CD14-positive monocyte (primary cell): ENCODE results near the gene CFAP92. TPM values are rescaled to one million over a fixed set of nuclear protein-coding genes. Genes with fewer than 3 reads are reported as not detected.
A peak's percentile ranks its signal among the peaks of the same experiment; 100 is the strongest.

ENCODE experiments used
- DNase-seq, 3 donors: peaks; one replicate each; pipeline ENCODE4 v3.0.0-alpha.2; 2011 to 2022
- H2AFZ ChIP-seq: 2 replicates; pipeline ENCODE4 v1.6.0; 2012; ENCODE audit warnings: mild to moderate bottlenecking, low read depth, low read length, inconsistent platforms; ENCODE audit not compliant: insufficient read depth, poor library complexity, severe bottlenecking
- H3K27ac ChIP-seq, 2 donors: 1 replicate in 1 of 2; 2 replicates in 1 of 2; pipeline ENCODE4 v1.5.1; 2012 to 2013; ENCODE audit warnings: low read length in 2 of 2, control low read depth in 1 of 2, inconsistent platforms in 1 of 2, low read depth in 1 of 2, mild to moderate bottlenecking in 1 of 2
- H3K27me3 ChIP-seq, 2 donors: one replicate each; pipeline versions ENCODE4 v1.6.0 to v1.6.1; 2011 to 2013; ENCODE audit warnings: low read length in 2 of 2; ENCODE audit not compliant: control insufficient read depth in 2 of 2, insufficient read depth in 2 of 2
- H3K36me3 ChIP-seq, 2 donors: replicated peaks in 1 of 2; 1 replicate in 1 of 2; 2 replicates in 1 of 2; pipeline versions ENCODE4 v1.5.1 to v1.6.1; 2012 to 2013; ENCODE audit warnings: low read length in 2 of 2, control low read depth in 1 of 2, inconsistent platforms in 1 of 2, mild to moderate bottlenecking in 1 of 2; ENCODE audit not compliant: insufficient read depth in 2 of 2, control insufficient read depth in 1 of 2
- H3K4me1 ChIP-seq, 2 donors: 1 replicate in 1 of 2; 2 replicates in 1 of 2; pipeline versions ENCODE4 v1.5.1 to v1.6.1; 2012 to 2013; ENCODE audit warnings: low read length in 2 of 2, control low read depth in 1 of 2, inconsistent platforms in 1 of 2, mild to moderate bottlenecking in 1 of 2, moderate library complexity in 1 of 2; ENCODE audit not compliant: insufficient read depth in 2 of 2, control insufficient read depth in 1 of 2
- H3K4me2 ChIP-seq: replicated peaks from 2 replicates; pipeline ENCODE3; 2012; ENCODE audit warnings: low read length, moderate library complexity, mild to moderate bottlenecking; ENCODE audit not compliant: poor library complexity, severe bottlenecking; ENCODE audit errors: extremely low read depth
- H3K4me3 ChIP-seq, 3 experiments: fragments of 200-600 bp in 1 of 3; sonication (generic) in 1 of 3; replicated peaks in 1 of 3; 1 replicate in 2 of 3; 2 replicates in 1 of 3; pipeline ENCODE4 v1.5.1; 2011 to 2013; ENCODE audit warnings: low read length in 3 of 3, mild to moderate bottlenecking in 3 of 3, control low read depth in 2 of 3, low read depth in 2 of 3, inconsistent platforms in 1 of 3, moderate library complexity in 1 of 3
- H3K79me2 ChIP-seq: 2 replicates; pipeline ENCODE4 v1.6.0; 2012; ENCODE audit warnings: mild to moderate bottlenecking, control low read depth, inconsistent platforms, low read length, moderate library complexity; ENCODE audit not compliant: insufficient read depth
- H3K9ac ChIP-seq: 2 replicates; pipeline ENCODE4 v1.6.0; 2017; ENCODE audit warnings: low read length, mild to moderate bottlenecking; ENCODE audit not compliant: insufficient read depth, poor library complexity, severe bottlenecking
- H3K9me3 ChIP-seq, 2 donors: replicated peaks in 1 of 2; 1 replicate in 1 of 2; 2 replicates in 1 of 2; pipeline versions ENCODE4 v1.5.1 to v1.6.1; 2012 to 2013; ENCODE audit warnings: low read length in 2 of 2, control low read depth in 1 of 2; ENCODE audit not compliant: control insufficient read depth in 1 of 2, insufficient read depth in 1 of 2
- H4K20me1 ChIP-seq: 2 replicates; pipeline ENCODE4 v1.6.0; 2012; ENCODE audit warnings: mild to moderate bottlenecking, low read length, control low read depth, moderate library complexity; ENCODE audit not compliant: insufficient read depth
- H3K27ac Mint-ChIP-seq, 7 donors: one replicate each; pipeline ENCODE4 v1.8.0; 2020; ENCODE audit warnings: mild to moderate bottlenecking in 7 of 7, mixed read lengths in 7 of 7, moderate library complexity in 6 of 7, inconsistent platforms in 2 of 7
- H3K27me3 Mint-ChIP-seq, 3 donors: one replicate each; pipeline ENCODE4 v1.8.0; 2021 to 2022; ENCODE audit warnings: low read depth in 3 of 3, mild to moderate bottlenecking in 3 of 3, mixed read lengths in 3 of 3, moderate library complexity in 3 of 3, inconsistent platforms in 1 of 3
- H3K36me3 Mint-ChIP-seq, 2 donors: one replicate each; pipeline ENCODE4 v1.8.0; 2020; ENCODE audit warnings: mixed read lengths in 2 of 2, inconsistent platforms in 1 of 2, mild to moderate bottlenecking in 1 of 2
- H3K4me1 Mint-ChIP-seq: one replicate; pipeline ENCODE4 v1.8.0; 2020; ENCODE audit warnings: mild to moderate bottlenecking, mixed read lengths
- H3K4me3 Mint-ChIP-seq, 2 donors: one replicate each; pipeline ENCODE4 v1.8.0; 2020; ENCODE audit warnings: mild to moderate bottlenecking in 2 of 2, mixed read lengths in 2 of 2, moderate library complexity in 1 of 2
- H3K9me3 Mint-ChIP-seq, 7 donors: one replicate each; pipeline ENCODE4 v1.8.0; 2020 to 2022; ENCODE audit warnings: mixed read lengths in 7 of 7, mild to moderate bottlenecking in 6 of 7, moderate library complexity in 6 of 7, inconsistent platforms in 2 of 7
- CTCF ChIP-seq: fragments of 200-600 bp; IDR thresholded peaks from one replicate; pipeline ENCODE4 v1.8.0; 2022; ENCODE audit warnings: antibody characterized with exemption, mild to moderate bottlenecking
- WGBS: methylation state at CpG from one replicate; pipeline ENCODE4 v1.1.5; 2013; ENCODE audit warnings: missing lambda C conversion rate; ENCODE audit not compliant: insufficient coverage; 5-methylcytosine and 5-hydroxymethylcytosine counted together
- intact Hi-C, 2 donors: fragments of 100-400 bp; cut with micrococcal nuclease; formaldehyde crosslinking; loops; one replicate each; pipeline versions ENCODE4 v1.15.0 to v1.15.1; 2023
- polyA plus RNA-seq, 3 donors: library from polyadenylated mRNA; depleted of rRNA in 1 of 3; unstranded in 2 of 3; stranded (reverse) in 1 of 3; fragments of 300-500 nt in 2 of 3; fragments of >200 nt in 1 of 3; fragmentation: Illumina TruSeq in 2 of 3; gene quantifications; 1 replicate in 2 of 3; 2 replicates in 1 of 3; pipeline ENCODE4 v1.2.3, GENCODE V29; 2012 to 2021

The CFAP92 gene
- polyA plus RNA-seq, 3 donors, result 0.12 to 0.50 (median 0.19) TPM

- Mint-ChIP-seq H3K27ac (peak overlapping the region in 2 of 7 donors; percentile 14 to 16), H3K36me3 (peaks cover 89 to 98% of the 10 kb centered on the region in 2 donors), H3K27me3 (no peaks in the 10 kb centered on the region), H3K9me3 (peaks cover 0 to 2% (median 0%) of the 10 kb centered on the region in 7 donors), H3K4me3 (no peak overlapping the region), H3K4me1 (no peaks in the 10 kb centered on the region)
- no peaks in the 10 kb centered on the region for H4K20me1 ChIP-seq
- H3K27me3 ChIP-seq, result no peaks in the 10 kb centered on the region
- no peak overlapping the region for H3K4me3 ChIP-seq
- DNase-seq, result no peak
- no peak overlapping the region for H2AFZ ChIP-seq
- 98% methylated on average over 18 of the region's 25 CpGs for WGBS
- intact Hi-C loops, result no loop called here
- no peak overlapping the region for H3K9ac ChIP-seq
- H3K27ac ChIP-seq, result no peak overlapping the region
- no peaks in the 10 kb centered on the region for H3K4me1 ChIP-seq
- H3K4me2 ChIP-seq, result no peak overlapping the region
- no peaks in the 10 kb centered on the region for H3K79me2 ChIP-seq
- H3K36me3 ChIP-seq, result peaks cover 96 to 100% of the 10 kb centered on the region in 2 donors
- H3K9me3 ChIP-seq, result no peaks in the 10 kb centered on the region
- TF ChIP-seq CTCF, result no peak
Observed at GRCh38 chr3:128906031-128906803, 87.7 kb downstream of the CFAP92 start.

- H3K4me2 ChIP-seq, result no peak overlapping the region
- no peaks in the 10 kb centered on the region for H4K20me1 ChIP-seq
- no peaks in the 10 kb centered on the region for H3K27me3 ChIP-seq
- no peak for TF ChIP-seq CTCF
- no peaks in the 10 kb centered on the region for H3K79me2 ChIP-seq
- peaks cover 0 to 2% (median 0%) of the 10 kb centered on the region in 7 donors for H3K9me3 Mint-ChIP-seq
- H3K27me3 Mint-ChIP-seq, result no peaks in the 10 kb centered on the region
- H3K27ac Mint-ChIP-seq, result no peak overlapping the region
- H3K27ac ChIP-seq, result no peak overlapping the region
- no peak overlapping the region for H3K9ac ChIP-seq
- intact Hi-C loops, result no loop called here
- peaks cover 86 to 100% of the 10 kb centered on the region in 2 donors for H3K36me3 Mint-ChIP-seq
- no peak overlapping the region for H3K4me3 Mint-ChIP-seq
- no peak overlapping the region for H3K4me3 ChIP-seq
- H3K9me3 ChIP-seq, result no peaks in the 10 kb centered on the region
- DNase-seq, result no peak
- no peaks in the 10 kb centered on the region for H3K4me1 Mint-ChIP-seq
- H3K36me3 ChIP-seq, result peaks cover 96 to 100% of the 10 kb centered on the region in 2 donors
- no peak overlapping the region for H2AFZ ChIP-seq
- no peaks in the 10 kb centered on the region for H3K4me1 ChIP-seq
- 95% methylated on average over 6 of the region's 12 CpGs for WGBS
Observed at GRCh38 chr3:128903501-128903900, 90.4 kb downstream of the CFAP92 start.
